Hippocampal formation (tissue), 2 donors: Measurements from ENCODE around the gene FUBP1.
A peak's percentile ranks its signal among the peaks of the same experiment; 100 is the strongest.
"Not testable (repeated sequence)": the region's sequence is repeated elsewhere in the genome, so short reads cannot be mapped to it uniquely, and the experiment has no call there.

ENCODE experiments used
- DNase-seq, 2 donors: peaks; one replicate each; lab custom pipeline; 2025; lab: John Stamatoyannopoulos, UW

The FUBP1 gene, protein sequence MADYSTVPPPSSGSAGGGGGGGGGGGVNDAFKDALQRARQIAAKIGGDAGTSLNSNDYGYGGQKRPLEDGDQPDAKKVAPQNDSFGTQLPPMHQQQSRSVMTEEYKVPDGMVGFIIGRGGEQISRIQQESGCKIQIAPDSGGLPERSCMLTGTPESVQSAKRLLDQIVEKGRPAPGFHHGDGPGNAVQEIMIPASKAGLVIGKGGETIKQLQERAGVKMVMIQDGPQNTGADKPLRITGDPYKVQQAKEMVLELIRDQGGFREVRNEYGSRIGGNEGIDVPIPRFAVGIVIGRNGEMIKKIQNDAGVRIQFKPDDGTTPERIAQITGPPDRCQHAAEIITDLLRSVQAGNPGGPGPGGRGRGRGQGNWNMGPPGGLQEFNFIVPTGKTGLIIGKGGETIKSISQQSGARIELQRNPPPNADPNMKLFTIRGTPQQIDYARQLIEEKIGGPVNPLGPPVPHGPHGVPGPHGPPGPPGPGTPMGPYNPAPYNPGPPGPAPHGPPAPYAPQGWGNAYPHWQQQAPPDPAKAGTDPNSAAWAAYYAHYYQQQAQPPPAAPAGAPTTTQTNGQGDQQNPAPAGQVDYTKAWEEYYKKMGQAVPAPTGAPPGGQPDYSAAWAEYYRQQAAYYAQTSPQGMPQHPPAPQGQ

DNA sequence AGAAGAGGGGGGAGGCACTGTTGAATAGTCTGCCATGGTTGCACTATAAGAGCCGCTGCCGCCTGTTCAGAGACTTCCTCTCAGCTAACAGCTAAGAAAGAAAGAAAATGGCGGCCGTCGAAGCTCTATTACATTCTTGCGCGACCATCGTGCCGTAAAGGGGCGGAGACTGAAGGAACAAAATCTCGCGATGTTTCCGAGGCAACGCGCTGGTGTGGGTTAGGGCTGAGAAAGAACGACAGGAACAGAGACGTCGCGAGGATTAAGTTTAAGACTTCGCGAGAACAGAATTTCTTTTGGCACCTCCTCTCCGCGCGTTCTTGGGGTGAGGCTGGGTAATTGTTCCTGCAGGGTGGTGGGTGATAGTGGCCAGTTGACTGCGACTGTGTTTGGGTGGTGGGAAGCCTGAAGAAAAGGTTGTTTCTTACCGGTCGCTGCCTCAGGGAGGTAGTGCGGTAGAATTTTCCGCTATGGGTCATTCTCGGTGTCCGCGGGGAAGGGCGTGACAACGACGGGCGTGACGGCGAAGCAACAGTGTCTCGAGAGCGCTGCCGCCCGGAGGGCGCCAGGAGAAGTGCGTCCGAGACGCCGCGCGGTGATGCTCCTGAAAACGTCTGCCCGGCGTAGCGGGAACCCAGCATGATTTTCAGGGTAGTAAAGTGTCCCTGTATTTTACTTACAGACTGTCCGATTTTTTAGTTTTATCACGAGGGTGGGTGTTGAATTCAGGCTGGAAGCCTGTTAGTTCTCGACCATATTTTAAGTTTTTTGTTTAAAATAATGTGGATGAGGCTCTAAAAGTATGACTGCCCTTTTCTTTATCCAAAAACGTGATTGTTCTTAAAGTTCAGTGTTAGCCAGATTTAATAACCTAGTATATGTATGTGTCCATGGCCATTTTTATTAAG is at the start of gene FUBP1:
TSS of gene FUBP1 (minus strand) at position 104 of the 908 bp plus-strand sequence. CDS start at position 36, 68 bp downstream.
- peak; percentile 91 to 96 for DNase-seq

DNA sequence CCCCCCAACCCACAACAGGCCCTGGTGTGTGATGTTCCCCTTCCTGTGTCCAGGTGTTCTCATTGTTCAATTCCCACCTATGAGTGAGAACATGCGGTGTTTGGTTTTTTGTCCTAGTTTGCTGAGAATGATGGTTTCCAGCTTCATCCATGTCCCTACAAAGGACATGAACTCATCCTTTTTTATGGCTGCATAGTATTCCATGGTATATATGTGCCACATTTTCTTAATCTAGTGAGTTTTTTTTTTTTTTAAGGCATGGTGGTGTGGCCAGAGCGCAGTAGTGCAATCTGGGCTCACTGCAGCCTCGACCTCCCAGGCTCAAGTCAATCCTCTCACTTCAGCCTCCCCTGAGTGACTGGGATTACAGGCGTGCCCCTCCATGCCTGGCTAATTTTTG is 42.3 kb upstream of the FUBP1 start:
- not testable (repeated sequence) for DNase-seq

DNA sequence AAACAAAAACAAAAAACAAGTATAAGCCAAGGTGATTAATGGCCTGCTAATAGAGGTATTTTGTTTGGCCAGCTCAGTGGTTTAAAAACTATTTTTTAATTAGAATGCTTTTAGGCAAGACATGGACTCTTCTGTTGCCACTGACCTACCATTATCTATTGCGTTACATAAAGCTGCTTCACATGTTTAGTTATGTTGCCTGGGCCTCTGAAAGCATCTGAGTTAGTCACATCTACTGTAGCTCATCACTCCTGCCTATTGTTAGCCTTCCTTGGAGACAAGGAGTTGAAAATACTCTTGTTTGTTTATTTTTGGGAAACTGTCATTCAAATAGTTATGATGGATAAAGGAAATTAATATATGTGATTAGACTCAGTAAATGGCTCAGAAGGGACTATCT is 40.2 kb upstream of the FUBP1 start:
- DNase-seq: no peak

DNA sequence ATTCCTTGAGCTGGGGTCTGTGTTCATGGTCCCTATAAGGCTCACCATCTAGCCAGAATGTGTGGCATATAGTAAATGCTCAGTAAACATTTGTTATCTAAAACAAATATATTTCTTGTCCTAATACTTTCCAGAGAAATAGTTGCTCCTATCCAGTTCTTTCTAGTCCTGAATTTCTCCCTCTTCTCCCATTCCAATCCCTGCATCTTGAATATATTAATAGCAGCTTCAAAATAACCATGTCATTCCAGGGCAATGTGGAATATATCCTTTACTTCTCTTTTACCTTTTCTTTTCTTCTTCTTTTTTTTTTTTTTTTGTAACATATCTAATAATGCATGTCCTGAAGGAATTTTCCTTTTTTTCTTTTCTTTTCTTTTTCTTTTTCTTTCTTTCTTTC is 36.3 kb upstream of the FUBP1 start:
- no peak for DNase-seq

DNA sequence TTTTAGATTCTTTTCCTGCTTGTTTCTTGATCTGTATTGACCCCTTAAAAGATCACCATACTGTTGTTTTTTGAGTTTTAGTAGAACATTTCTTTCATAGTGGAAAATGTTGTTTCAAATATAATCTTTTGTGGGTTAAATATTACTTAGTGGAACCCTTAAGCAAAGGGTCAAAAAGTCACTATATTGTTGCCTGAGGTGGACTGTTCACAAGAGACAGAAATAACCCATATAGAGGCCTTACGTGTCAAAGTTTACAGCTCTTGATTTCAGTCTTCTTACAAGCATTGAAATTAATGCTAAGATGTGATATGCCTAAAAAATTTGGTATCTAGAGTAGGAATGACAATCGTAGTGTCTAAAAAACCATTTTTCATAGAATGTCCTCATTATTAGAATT is 32.2 kb upstream of the FUBP1 start:
- DNase-seq: no peak

DNA sequence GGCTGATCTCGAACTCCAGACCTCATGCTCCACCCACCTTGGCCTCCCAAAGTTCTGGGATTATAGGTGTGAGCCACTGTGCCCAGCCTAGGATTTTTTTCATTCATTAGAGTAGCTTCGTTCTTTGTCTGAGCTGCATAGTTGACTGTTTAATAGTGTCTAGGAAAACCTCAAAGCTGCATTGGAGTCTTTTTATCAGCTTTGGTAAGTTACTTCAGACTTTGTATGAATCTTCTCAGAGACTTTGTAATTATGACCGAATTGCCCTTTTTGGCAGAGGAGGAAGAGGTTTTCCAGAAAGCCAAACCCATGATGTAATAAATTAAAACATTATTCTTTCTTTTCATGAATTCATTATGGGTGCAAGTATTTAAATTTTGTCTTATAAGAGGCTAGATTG is 31.0 kb upstream of the FUBP1 start:
- no peak for DNase-seq

DNA sequence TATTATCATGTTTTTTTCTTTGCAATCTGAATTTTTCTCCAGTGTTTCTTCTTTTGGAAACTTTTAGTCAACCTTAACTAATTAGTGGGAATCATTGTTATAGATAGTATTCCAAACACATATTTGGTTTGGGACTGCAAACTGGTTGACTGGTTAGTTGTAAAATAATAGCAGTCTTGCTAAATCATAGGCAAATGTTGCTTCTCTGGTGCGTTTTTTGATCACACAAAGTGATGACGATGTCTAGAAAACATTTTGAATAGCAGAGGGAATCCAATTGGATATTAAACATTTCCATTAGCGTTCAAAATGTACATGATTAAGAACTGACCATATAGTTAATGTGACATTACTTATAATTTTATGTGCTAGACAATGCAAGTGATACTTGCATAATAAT is 30.4 kb upstream of the FUBP1 start:
- DNase-seq: no peak

DNA sequence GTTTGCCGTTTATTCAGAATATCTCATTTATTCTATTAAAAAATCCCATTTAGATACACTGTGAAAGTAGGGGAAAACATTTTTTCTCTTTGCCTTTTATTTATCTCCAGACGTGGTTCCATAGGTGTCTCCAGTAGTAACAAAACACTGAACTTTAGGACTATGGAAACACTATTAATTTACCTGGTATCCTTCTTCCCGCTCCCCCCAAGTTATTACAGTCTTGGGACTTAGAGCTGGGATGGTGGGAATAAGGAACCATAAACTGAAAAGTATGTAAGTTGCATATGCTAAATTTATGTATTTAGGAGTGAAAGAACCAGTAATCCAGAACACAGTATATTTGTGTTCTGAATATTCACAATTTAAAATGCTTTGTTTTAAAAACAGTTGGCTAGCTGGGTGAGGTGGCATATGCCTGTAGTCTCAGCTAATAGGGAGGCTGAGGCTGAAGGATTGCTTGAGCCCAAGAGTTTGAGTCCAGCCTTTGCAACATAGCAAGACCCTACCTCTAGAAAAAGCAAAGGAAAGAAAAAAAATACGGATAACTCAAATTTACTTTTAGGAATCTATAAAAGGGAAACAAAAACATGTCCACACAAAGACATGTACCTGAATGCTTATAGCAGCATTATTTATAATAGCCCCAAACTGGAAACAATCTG is 28.9 kb upstream of the FUBP1 start:
- no peak for DNase-seq

DNA sequence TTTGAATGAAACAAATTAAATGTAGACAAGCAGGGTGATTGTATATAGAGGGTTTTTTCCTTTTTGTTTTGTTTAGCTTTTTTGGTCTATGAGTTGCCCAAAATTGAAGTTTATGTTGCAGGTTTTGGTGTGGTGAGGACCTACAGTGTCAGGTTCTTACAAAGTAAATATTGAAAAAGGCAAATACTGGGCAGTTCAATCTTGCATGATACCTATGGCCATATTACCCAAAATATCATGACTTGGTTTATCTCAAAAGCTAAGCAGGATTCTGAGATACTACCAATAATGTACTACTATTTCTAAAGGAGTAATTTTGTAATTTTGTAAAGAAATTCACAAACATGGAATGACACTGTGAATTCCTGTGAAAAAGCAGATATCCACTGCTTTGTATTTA is 27.6 kb upstream of the FUBP1 start:
- no peak for DNase-seq

DNA sequence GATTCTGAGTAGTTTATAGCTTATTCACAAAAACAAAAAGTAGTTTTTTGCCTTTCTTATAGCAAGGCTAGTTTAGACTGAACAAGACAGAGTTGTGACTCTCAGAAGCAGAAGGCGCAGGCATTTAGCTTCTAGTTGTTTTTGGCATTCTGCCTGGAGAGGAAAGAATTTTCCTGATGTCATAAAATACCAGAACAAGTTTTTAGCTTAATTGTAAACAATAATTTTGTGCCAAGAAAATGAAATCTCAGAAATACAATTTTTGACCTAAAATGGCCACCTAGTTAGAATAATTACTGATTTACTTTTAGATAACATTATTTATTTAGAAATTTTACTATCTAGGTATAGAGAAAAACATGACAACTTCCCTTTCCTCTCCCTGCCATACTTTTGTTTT is 26.9 kb upstream of the FUBP1 start:
- peak in 1 of 2 donors; percentile 50 for DNase-seq

DNA sequence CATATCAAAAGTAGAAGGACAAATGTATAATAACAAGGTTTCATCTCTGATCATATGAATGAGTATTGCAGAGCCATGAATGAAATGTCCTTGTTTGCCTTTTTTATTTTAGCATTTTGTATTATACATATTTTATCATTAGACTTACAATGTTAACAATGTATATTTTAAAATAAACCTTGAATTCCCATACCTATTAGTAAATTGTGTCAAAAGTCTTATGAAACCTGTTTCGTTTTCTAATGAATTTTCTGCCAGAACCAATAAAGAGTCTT is 26.5 kb upstream of the FUBP1 start:
- DNase-seq: no peak

DNA sequence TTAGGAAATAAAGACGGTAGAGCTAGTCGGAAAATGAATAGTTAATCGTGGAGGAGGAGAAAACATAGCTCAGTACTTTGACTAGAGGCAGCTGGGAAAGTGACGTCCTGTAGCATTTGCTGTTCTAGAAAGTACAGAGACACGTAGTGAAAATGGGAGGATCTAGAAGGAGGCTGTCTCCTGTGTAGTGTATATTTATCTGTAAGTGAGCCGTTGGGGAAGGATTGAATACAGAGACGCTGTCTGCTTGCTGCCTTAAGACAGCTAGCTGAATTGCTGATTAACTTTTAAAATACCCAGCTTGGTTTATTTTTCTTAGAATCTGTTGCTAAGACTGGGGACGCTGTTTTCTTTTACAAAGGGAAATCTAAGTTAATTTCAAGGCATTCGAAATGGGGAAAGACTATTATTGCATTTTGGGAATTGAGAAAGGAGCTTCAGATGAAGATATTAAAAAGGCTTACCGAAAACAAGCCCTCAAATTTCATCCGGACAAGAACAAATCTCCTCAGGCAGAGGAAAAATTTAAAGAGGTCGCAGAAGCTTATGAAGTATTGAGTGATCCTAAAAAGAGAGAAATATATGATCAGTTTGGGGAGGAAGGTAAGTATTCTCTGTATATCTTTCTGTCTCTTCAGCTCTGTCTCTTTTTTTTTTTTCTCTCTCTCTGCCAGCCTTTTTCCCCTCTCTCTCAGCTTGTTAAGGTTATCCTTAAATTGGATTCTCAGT is 26.0 kb upstream of the FUBP1 start, which contains the start of gene DNAJB4:
TSS of gene DNAJB4 (plus strand) at position 221 of the 729 bp plus-strand sequence. CDS start at position 393, 172 bp downstream.
- peak; percentile 45 to 99 for DNase-seq

DNA sequence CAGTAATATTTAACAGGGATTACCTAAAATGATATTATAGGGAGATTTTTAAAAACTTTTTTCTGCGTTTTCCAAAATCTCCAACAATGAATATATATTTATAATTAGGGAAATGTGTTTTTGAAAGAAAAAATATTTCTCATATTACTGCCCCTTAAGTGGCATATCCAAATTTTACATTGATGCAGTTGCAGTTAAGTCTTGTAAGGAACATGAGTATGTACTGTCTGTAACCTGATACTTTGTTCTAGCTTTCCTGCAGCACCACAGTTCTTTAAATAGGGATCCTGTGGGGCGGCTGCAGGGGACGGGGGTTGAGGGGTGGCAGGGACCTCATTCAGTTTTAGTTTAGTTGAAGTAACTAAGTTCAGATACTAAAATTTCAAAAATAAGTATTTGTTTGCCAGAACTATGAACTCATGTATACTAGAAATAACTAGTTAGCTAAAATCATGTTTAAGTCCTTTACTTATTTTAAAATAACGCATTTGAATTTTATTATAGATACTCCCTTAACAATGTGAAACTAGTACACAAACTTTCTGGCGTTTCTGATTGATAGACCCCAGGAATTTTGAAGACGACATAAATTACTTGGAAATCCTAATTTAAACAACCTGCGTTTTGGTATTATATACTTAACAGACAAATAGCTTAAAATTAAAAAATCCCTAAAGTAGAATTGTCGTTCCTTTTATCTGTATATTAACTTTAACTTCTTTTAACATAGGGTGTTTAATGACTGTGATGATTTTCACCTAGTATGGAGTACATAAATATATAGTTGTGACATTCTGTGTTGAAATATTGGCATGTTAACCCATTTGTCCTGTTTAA is 25.2 kb upstream of the FUBP1 start:
- DNase-seq: peak; percentile 6 to 79

DNA sequence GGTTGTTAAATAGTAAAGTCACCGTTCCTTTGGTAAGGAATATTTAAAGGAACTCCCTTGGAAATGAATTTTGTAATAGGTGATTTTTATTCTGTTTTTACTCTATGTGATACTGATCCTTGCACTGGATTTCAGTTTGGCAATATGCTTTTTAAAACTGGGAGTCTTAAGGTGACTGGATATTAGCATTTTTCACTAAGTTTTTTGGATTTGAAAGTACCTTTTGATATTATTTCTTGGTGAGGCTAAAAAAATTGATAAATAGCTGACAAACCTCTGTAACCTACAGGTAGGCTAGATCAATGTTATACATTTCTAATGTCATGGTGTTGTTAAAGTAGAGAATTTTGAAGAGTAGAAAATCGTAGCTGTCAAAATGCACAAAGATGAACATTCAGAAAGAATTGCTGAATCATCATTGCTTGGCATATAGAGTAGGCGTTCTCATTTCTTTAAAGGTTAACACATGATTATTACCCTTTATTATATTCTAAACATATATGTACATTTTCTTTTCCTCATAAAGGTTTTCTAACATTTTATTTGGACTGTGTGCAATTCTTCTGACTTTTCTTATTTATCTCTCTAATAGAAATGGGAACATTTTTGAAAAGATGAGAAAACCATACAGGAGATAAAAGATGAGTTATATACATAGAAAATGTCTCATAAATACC is 24.3 kb upstream of the FUBP1 start:
- DNase-seq: no peak

DNA sequence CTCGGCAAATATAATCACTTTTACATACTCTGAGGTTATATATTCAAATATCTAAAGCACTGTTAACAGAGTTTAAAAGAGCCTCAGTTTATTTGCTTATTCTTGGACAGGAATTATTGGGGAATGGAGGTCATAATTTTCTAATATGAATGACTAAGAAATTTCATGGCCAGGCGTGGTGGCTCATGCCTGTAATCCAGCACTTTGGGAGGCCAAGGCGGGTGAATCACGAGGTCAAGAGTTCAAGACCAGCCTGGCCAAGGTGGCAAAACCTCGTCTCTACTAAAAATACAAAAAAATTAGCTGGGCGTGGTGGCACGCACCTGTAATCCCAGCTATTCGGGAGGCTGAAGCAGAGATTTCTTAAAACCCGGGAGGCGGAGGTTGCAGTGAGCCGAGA is 21.7 kb upstream of the FUBP1 start:
- not testable (repeated sequence) for DNase-seq

DNA sequence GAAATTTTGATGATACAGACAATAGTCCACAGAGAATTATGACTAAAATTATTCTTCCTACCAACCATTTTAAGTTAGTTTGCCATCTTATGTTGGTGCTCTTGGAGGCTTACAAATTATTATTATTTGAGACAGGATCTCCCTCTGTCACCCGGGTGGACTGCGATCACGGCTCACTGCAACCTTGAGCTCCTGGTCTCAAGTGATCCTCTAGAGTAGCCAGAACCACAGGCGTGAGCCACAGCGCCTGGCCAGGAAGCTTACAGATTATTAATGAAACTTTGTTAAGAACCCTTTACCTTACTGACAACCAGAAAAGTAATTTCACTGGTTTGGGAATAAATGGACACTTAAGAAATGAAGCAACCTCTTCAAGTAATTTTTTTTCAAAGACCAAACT is 17.9 kb upstream of the FUBP1 start:
- no peak for DNase-seq

DNA sequence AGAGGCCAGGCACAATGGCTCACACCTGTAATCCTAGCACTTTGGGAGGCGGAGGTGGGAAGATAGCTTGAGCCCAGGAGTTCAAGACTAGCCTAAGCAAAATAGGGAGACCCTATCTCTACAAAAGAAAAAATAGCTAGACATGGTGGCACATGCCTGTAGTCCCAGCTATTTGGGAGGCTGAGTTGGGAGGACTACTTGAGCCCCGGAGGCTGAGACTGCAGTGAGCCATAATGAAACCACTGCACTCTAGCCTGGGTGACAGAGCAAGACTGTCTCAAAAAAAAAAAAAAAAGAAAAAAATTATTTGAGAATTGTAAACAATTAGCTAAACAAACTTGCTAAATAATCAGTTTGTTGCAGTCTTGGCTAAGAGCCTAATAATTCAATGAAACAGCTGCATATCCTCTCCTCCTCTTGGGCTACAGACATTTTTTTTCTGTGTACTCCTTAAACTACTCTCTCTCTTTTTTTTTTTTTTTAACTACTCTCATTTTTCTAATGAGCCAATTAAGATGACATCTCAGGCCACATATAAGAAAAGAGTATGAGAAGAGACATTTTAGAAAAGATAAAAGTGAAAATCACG is 15.3 kb upstream of the FUBP1 start:
- DNase-seq: no peak

DNA sequence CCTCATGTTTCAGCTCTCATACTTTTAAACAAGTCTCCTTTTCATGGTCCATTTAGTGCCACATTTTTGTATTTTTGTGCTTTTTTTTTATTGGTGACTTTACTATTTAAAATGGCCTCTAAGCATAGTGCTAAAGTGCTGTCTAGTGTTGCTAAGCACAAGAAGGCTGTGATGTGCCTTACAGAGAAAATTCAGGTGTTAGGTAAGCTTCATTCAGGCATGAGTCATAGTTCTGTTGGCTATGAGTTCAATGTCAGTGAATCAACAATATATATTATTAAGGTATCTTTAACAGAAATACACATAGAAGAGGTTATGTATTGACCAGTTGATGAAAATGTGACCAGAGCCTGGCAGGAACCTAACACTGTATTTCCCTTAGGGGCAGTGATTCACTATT is 12.8 kb upstream of the FUBP1 start:
- no peak for DNase-seq

DNA sequence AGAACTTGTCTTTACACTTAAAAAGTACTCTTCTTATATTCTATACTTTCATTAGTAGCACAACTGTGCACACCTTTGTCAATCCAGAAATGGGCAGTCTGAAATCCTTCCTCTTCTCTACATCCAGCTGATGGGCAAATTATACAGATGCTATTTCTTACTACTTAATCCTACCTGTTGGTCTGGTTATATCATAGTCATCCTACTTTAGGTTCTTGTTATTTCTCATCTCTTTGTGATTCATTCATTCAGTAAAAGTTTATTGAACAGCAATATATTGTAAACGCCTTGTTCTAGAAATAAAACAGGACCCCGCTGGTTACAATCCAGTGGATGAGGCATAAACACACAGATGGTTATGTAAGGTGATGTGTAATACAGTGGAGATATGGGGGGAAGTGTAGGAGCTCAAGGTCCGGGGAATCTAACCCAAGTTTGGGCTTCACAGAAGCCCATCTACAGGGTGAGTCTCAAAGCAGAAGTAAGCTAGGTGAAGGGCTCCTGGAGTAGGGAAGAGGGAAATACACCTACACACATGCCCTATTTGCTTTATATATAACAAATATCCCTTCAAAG is 11.8 kb upstream of the FUBP1 start:
- no peak for DNase-seq
